Right kidney (tissue), 1 donor: ENCODE results near the gene KCNK4.
"Not testable (repeated sequence)": the region's sequence is repeated elsewhere in the genome, so short reads cannot be mapped to it uniquely, and the experiment has no call there.

Experiments
- DNase-seq: peaks from one replicate; pipeline ENCODE4 v3.0.0-alpha.2; 2016

Gene KCNK4

GRCh38 chr11:64307795-64308194 is 16.7 kb downstream of the KCNK4 start:
- not testable (repeated sequence) for DNase-seq

DNA sequence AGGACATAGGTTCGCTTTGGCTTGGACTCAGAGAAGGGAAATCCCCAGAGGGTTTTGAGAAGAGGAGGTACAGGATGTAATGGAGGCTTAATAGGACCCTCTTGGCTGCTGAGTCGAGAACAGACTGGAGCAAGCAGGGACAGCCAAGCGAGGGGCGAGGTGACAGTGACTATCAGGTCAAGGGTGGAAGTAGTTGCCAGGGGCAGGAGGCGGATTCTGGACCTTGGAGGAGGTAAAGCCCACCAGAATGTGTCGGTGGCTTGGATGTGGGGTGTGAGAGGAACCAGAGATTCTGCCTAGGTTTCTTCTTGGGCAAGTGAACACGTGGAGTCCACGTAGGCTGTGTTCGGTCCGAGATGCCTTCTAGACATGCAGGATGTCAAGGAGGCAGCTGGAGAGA is 21.8 kb downstream of the KCNK4 start:
- no peak for DNase-seq

GRCh38 chr11:64313491-64314145 is 22.5 kb downstream of the KCNK4 start:
- no peak for DNase-seq

DNA sequence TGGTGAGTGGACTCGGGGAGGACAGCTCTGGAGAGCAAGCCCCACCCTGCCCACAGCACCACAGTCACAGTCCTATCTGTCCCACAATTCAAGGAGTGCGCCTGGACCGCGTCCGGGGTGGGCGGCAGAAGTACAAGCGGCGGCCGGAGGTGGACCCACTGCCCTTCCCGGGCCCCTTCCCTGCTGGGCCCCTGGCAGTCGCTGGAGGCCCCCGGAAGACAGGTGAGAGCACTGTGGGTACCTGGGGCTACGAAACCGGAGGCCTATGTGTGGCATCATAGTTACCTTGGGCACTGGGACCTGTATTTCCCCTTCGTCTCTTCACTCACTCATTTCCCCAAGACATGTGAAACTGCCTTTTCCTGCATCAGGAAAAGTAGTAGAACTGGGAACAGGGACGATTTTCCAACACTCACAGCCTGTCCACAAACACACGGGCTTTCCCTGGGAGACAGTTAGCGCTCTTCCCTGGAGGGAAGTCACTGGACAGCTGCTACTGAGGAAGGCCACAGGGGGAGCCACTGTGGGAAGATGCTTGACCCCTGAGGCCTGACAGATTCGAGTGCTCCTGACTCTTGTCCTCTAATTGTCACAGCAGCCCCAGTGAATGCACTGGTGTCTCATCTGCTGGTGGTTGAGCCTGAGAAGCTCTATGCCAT is 23.2 kb downstream of the KCNK4 start:
- DNase-seq = no peak

DNA sequence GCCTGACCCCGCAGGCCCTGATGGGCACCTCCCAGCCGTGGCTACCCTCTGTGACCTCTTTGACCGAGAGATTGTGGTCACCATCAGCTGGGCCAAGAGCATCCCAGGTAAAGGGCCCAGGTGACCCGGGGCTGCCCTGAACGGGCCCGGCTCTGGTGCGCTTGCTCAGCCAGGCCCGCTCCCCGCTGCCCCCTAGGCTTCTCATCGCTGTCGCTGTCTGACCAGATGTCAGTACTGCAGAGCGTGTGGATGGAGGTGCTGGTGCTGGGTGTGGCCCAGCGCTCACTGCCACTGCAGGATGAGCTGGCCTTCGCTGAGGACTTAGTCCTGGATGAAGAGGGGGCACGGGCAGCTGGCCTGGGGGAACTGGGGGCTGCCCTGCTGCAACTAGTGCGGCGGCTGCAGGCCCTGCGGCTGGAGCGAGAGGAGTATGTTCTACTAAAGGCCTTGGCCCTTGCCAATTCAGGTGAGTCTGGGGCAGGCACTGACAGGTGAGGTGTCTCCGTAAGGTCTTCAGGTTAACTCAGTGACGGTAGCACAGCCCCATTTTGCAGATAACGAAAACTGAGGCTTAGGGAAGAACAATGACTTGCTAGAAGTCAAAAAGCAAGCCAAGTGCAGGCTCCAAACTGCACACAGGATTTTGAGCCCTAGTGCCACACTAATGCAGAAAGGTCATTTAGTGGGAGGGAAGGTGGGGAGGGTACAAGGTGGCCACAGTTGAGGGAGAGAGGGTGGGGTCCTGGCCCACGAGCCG is 23.9 kb downstream of the KCNK4 start:
- DNase-seq = no peak

DNA sequence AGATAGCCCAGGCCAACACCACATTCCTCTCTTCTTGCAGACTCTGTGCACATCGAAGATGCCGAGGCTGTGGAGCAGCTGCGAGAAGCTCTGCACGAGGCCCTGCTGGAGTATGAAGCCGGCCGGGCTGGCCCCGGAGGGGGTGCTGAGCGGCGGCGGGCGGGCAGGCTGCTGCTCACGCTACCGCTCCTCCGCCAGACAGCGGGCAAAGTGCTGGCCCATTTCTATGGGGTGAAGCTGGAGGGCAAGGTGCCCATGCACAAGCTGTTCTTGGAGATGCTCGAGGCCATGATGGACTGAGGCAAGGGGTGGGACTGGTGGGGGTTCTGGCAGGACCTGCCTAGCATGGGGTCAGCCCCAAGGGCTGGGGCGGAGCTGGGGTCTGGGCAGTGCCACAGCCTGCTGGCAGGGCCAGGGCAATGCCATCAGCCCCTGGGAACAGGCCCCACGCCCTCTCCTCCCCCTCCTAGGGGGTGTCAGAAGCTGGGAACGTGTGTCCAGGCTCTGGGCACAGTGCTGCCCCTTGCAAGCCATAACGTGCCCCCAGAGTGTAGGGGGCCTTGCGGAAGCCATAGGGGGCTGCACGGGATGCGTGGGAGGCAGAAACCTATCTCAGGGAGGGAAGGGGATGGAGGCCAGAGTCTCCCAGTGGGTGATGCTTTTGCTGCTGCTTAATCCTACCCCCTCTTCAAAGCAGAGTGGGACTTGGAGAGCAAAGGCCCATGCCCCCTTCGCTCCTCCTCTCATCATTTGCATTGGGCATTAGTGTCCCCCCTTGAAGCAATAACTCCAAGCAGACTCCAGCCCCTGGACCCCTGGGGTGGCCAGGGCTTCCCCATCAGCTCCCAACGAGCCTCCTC is 24.8 kb downstream of the KCNK4 start:
- DNase-seq = not testable (repeated sequence)

DNA sequence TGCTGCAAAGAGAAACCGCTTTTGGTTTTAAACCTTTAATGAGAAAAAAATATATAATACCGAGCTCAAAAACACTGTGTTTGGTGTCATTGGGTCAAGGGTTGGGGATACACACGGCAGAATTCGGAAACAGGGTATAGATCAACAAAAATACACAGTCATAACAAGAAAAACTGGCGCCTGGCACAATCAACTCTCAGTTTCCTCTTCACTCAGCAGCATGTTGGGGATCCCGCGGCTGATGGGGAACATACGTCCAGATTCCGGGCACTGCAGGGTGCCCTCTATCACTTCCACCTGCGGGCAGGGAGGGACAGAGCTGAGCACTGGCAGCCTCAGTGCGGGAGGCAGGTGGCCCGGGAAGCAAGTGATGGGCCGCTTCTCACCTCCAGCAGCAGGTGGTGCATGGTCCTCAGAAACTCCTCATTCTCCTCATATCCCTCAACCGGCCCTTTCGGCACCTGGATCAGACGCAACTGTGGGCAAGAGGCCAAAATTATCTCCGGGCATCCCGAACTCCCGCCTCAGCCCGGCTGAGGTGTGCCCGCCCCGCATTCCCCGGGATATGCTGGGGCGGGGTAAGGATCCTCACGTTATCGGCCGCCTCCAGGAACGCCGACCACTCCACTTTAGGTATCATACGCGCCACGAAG is 25.7 kb downstream of the KCNK4 start:
- no peak for DNase-seq

- DNase-seq = no peak
Measured at GRCh38 chr11:64317325-64317960, 26.3 kb downstream of the KCNK4 start, which contains the start of gene TRMT112. Gene TRMT112 (minus strand): TSS chr11:64317559. CDS start chr11:64317526, 33 bp downstream.

GRCh38 chr11:64317961-64318765 is 27.1 kb downstream of the KCNK4 start, which contains the start of gene PRDX5:
Gene PRDX5 (plus strand): TSS chr11:64318121. CDS start chr11:64318216, 95 bp downstream.
- DNase-seq = peak; percentile 92

GRCh38 chr11:64318766-64319761 is 28.0 kb downstream of the KCNK4 start:
- no peak for DNase-seq

DNA sequence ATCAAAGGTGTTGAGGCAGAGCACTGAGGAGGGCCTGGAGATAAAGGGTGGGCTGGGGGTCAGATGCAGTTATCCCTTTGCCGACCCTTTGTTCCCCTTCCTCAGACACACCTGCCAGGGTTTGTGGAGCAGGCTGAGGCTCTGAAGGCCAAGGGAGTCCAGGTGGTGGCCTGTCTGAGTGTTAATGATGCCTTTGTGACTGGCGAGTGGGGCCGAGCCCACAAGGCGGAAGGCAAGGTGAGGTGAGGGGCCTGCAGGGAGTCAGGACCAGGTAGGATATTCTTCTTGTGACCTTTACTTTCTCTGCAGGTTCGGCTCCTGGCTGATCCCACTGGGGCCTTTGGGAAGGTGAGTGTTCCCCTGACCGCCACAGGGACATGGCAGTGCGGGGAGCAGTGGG is 29.5 kb downstream of the KCNK4 start:
- DNase-seq = no peak

GRCh38 chr11:64321026-64321425 is 29.9 kb downstream of the KCNK4 start:
- DNase-seq = no peak

DNA sequence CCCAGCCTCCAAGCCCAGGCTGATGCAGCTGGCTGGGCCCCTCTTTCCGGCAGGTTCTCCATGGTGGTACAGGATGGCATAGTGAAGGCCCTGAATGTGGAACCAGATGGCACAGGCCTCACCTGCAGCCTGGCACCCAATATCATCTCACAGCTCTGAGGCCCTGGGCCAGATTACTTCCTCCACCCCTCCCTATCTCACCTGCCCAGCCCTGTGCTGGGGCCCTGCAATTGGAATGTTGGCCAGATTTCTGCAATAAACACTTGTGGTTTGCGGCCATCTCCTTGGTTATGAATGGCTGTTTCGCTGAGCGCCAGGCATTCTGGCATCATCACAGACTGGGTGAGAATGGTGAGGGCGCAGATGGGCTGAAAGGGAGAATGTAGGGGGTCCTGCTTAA is 30.4 kb downstream of the KCNK4 start:
- DNase-seq = no peak

DNA sequence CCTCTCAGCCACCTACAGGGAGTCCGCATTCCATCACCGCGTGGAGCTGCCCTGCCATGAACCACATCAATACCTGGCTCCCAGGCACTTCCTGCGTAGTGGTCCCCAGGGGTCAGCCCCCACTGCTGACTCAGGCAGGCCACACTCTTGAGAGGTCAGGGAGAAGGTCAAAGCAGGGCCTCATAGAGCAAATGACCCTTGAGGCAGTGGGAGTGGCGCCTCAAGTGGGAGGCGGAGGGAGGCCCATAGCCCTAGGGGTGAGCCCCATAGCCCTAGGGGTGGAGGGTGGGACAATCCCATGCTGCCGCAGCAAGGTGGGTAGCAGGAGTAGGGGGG is 31.8 kb downstream of the KCNK4 start:
- no peak for DNase-seq

DNA sequence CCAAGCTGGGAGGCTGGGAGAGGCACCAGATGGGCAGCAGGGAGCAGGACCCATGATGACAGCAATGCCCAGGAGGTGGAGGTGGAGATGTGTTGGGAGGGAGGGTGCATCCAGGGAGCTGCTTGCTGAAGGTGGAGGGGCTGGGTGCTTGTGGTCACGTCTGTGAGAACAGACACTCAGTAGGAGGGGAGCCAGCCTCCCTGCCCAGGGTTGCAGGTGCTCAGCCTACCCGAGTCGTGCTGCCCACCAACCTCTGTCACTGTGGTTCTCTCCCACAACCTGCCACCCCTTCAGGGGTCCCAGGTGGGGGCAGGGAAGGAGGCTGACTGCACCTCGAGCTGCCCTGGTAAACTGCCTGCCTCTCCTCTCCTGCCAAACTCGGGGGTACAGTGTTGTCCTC is 32.3 kb downstream of the KCNK4 start:
- DNase-seq = no peak

DNA sequence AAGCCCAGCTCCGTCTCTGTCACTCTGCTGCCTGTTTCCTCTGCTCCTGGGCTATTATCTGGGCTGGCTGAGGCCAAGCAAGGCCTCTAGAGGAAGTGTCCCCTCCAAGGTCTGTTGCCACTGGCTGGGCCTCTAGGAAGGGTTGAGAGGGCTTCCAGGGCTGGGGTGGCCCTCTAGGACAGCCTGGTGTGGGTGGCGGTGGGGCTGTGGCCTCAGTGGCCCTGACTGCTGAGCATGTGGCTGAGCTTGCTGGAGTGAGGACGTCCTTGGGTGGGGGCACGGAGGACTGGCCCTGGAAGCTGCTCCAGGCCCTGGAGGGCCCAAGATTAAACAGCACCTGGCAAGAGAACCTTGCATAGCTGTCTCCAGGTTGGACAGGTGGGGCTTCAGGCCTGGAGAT is 32.9 kb downstream of the KCNK4 start:
- not testable (repeated sequence) for DNase-seq

- DNase-seq = no peak
Measured at GRCh38 chr11:64324692-64325469, 33.8 kb downstream of the KCNK4 start.

GRCh38 chr11:64327375-64327774 is 36.3 kb downstream of the KCNK4 start:
- DNase-seq = no peak
